Measurements from ENCODE around the gene TCERG1L.

DNA sequence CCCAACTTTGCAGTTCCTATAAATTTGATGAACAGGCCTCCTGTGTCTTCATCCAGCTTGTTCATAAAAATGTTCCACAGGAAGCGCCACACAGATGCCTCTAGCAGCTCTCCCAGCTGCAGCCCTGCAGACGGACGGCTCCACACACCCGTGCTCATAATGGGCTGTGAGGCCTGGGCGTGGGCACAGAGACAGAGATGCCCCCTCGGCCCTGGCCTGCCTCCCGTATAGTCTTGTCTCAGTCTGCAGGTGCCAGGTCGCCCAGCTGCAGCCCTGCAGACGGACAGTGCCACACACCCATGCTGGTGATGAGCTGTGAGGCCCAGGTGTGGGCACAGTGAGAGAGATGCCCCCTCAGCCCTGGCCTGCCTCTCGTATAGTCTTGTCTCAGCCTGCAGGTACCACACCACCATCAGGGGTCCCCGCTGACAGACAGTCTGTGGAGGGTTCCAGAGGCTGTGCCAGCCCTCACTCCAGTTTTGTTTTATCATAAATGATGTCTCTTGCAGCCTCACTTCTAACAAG lies 189.9 kb downstream of the TCERG1L start:
- TF ChIP-seq POLR2A (IDR thresholded peaks at IDR 0.05; ENCODE audit: low read depth, low read length): no peak
- no peak for TF ChIP-seq POLR2AphosphoS5 (IDR thresholded peaks at IDR 0.05; ENCODE audit: low read depth, low read length)
